ENCODE measurements around the gene SERPINA5.

DNA sequence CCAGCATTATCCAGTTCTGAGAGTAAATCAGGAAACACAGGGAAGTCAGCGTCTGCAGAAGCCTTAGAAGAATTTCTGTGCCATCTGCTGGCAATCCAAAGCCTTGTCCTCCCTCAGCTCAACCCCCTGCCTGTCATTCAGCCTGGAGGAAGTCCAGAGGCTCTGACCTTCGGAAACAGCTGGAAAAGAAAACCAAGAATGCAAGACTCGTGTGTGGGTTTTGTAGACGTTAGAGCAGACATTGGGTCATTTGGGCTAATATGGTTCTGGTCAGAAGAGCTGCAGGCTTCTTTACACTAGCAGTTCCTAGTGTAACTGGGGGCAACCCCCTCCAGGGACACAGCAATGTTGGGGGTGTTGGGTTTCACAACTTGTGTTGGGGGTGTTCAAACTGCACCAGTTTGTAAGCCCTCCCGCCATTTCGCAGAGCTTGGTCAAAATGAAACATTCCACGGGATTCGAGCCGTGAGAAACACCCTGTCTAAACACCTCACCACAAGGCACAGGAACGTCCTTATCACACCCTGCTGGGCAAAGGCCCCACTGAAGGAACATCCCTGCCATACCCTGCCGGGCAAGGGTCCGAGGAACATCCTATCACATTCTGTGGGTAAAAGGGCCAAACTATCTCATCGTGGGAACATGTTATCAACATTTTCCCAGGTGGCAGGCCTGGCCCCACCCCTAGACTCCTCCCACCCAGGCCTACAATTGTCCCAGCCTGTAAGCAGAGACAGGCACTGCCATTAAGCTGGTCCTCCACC, 41.0 kb upstream of the SERPINA5 start:
- TF ChIP-seq, protein P1, sequence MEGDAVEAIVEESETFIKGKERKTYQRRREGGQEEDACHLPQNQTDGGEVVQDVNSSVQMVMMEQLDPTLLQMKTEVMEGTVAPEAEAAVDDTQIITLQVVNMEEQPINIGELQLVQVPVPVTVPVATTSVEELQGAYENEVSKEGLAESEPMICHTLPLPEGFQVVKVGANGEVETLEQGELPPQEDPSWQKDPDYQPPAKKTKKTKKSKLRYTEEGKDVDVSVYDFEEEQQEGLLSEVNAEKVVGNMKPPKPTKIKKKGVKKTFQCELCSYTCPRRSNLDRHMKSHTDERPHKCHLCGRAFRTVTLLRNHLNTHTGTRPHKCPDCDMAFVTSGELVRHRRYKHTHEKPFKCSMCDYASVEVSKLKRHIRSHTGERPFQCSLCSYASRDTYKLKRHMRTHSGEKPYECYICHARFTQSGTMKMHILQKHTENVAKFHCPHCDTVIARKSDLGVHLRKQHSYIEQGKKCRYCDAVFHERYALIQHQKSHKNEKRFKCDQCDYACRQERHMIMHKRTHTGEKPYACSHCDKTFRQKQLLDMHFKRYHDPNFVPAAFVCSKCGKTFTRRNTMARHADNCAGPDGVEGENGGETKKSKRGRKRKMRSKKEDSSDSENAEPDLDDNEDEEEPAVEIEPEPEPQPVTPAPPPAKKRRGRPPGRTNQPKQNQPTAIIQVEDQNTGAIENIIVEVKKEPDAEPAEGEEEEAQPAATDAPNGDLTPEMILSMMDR (IDR thresholded peaks at IDR 0.05 in 2 of 3, conservative IDR thresholded peaks at IDR 0.05 in 1 of 3; ENCODE audit: borderline replicate concordance in 1 of 3, insufficient read depth in 1 of 3, low read depth in 2 of 3, low read length in 2 of 3) = no peak
- TF ChIP-seq RAD21 (IDR thresholded peaks at IDR 0.05; ENCODE audit: low read depth) (no peak), EZH2 (IDR thresholded peaks at IDR 0.05) (no peak), POLR2A (IDR thresholded peaks at IDR 0.05; ENCODE audit: borderline replicate concordance, extremely low read depth, insufficient read depth, insufficient read length) (no peak), SIN3A (IDR thresholded peaks at IDR 0.05; ENCODE audit: low read depth) (no peak), YY1 (IDR thresholded peaks at IDR 0.05; ENCODE audit: extremely low read depth, insufficient replicate concordance, low read depth, low read length) (no peak), CBX3 (IDR thresholded peaks at IDR 0.05; ENCODE audit: low read depth) (no peak)
- TF ChIP-seq, protein P2, sequence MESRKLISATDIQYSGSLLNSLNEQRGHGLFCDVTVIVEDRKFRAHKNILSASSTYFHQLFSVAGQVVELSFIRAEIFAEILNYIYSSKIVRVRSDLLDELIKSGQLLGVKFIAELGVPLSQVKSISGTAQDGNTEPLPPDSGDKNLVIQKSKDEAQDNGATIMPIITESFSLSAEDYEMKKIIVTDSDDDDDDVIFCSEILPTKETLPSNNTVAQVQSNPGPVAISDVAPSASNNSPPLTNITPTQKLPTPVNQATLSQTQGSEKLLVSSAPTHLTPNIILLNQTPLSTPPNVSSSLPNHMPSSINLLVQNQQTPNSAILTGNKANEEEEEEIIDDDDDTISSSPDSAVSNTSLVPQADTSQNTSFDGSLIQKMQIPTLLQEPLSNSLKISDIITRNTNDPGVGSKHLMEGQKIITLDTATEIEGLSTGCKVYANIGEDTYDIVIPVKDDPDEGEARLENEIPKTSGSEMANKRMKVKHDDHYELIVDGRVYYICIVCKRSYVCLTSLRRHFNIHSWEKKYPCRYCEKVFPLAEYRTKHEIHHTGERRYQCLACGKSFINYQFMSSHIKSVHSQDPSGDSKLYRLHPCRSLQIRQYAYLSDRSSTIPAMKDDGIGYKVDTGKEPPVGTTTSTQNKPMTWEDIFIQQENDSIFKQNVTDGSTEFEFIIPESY (IDR thresholded peaks at IDR 0.05; ENCODE audit: extremely low read depth, insufficient replicate concordance, low read length) = no peak
- TF ChIP-seq, protein P3, sequence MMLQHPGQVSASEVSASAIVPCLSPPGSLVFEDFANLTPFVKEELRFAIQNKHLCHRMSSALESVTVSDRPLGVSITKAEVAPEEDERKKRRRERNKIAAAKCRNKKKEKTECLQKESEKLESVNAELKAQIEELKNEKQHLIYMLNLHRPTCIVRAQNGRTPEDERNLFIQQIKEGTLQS (IDR thresholded peaks at IDR 0.05) = no peak
- TF ChIP-seq, protein P4, sequence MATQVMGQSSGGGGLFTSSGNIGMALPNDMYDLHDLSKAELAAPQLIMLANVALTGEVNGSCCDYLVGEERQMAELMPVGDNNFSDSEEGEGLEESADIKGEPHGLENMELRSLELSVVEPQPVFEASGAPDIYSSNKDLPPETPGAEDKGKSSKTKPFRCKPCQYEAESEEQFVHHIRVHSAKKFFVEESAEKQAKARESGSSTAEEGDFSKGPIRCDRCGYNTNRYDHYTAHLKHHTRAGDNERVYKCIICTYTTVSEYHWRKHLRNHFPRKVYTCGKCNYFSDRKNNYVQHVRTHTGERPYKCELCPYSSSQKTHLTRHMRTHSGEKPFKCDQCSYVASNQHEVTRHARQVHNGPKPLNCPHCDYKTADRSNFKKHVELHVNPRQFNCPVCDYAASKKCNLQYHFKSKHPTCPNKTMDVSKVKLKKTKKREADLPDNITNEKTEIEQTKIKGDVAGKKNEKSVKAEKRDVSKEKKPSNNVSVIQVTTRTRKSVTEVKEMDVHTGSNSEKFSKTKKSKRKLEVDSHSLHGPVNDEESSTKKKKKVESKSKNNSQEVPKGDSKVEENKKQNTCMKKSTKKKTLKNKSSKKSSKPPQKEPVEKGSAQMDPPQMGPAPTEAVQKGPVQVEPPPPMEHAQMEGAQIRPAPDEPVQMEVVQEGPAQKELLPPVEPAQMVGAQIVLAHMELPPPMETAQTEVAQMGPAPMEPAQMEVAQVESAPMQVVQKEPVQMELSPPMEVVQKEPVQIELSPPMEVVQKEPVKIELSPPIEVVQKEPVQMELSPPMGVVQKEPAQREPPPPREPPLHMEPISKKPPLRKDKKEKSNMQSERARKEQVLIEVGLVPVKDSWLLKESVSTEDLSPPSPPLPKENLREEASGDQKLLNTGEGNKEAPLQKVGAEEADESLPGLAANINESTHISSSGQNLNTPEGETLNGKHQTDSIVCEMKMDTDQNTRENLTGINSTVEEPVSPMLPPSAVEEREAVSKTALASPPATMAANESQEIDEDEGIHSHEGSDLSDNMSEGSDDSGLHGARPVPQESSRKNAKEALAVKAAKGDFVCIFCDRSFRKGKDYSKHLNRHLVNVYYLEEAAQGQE (IDR thresholded peaks at IDR 0.05; ENCODE audit: low read depth) = no peak
